Esophagus muscularis mucosa (tissue), 4 donors: ENCODE measurements around the gene PKD2L1. TPM values are rescaled to one million over a fixed set of nuclear protein-coding genes. Genes with fewer than 3 reads are reported as not detected.

Source experiments
- DNase-seq: peaks from one replicate; pipeline ENCODE4 v3.0.0-alpha.2; 2017; ENCODE audit errors: extremely low spot score
- H3K27ac ChIP-seq, 4 donors: fragments of 200-600 bp; sonication (generic); replicated peaks in 1 of 4; 1 replicate in 3 of 4; 2 replicates in 1 of 4; pipeline ENCODE4 v1.5.1; 2016 to 2019; ENCODE audit warnings: mild to moderate bottlenecking in 1 of 4
- H3K27me3 ChIP-seq, 4 donors: fragments of 200-600 bp; sonication (generic); one replicate each; pipeline versions ENCODE4 v1.5.1 to v1.6.0; 2016 to 2019
- H3K36me3 ChIP-seq, 4 donors: fragments of 200-600 bp; sonication (generic); one replicate each; pipeline ENCODE4 v1.5.1; 2016 to 2019
- H3K4me1 ChIP-seq, 4 donors: fragments of 200-600 bp; sonication (generic); one replicate each; pipeline ENCODE4 v1.5.1; 2016 to 2019
- H3K4me3 ChIP-seq, 4 donors: fragments of 200-600 bp; sonication (generic); 1 replicate in 2 of 4; 2 replicates in 2 of 4; pipeline ENCODE4 v1.5.1; 2016 to 2019; ENCODE audit warnings: mild to moderate bottlenecking in 4 of 4, moderate library complexity in 1 of 4
- H3K9me3 ChIP-seq, 4 donors: fragments of 200-600 bp; sonication (generic); 1 replicate in 3 of 4; 2 replicates in 1 of 4; pipeline ENCODE4 v1.5.1; 2016 to 2019
- EP300 ChIP-seq: sonication (generic); formaldehyde crosslinking; IDR thresholded peaks from one replicate; pipeline ENCODE4 v1.6.1; 2017; ENCODE audit warnings: antibody characterized with exemption
- POLR2A ChIP-seq: fragments of 450-650 bp; IDR thresholded peaks from one replicate; pipeline ENCODE4 v1.6.1; 2017; ENCODE audit warnings: antibody characterized with exemption, moderate library complexity, mild to moderate bottlenecking, low read depth
- POLR2AphosphoS5 ChIP-seq, 2 donors: sonication (generic); formaldehyde crosslinking; IDR thresholded peaks; one replicate each; pipeline ENCODE4 v1.6.1; 2017; ENCODE audit warnings: antibody characterized with exemption in 2 of 2
- WGBS: methylation state at CpG from one replicate; pipeline ENCODE4 v1.1.5; 2018; 5-methylcytosine and 5-hydroxymethylcytosine counted together
- intact Hi-C: fragments of 100-400 bp; cut with DNase I; formaldehyde crosslinking; loops from one replicate; pipeline ENCODE4 v1.15.1; 2023
- total RNA-seq, 4 donors: library from RNA; depleted of rRNA; stranded (reverse); fragments of >200 nt; gene quantifications; one replicate each; pipeline versions ENCODE4 v1.1.0 to v1.2.1, GENCODE V29; 2016
- TF ChIP-seq, protein P1 (sequence below), 3 experiments: fragments of 200-600 bp in 2 of 3; fragments of 450-650 bp in 1 of 3; sonication (generic) in 2 of 3; IDR thresholded peaks; one replicate each; pipeline ENCODE4 v1.5.1; 2017 to 2019; ENCODE audit warnings: antibody characterized with exemption in 3 of 3, mild to moderate bottlenecking in 2 of 3, moderate library complexity in 1 of 3

Gene PKD2L1
- total RNA-seq, 4 donors from 2014 or later: not detected

- intact Hi-C loops: no loop called here
- Histone ChIP-seq H3K4me3 (no peak overlapping the region), H3K9me3 (no peaks in the 10 kb centered on the region), H3K4me1 (peaks cover 0 to 2% (median 0%) of the 10 kb centered on the region in 4 donors), H3K27me3 (peaks cover 0 to 73% (median 4%) of the 10 kb centered on the region in 4 donors), H3K36me3 (no peaks in the 10 kb centered on the region), H3K27ac (no peak overlapping the region)
- 33% methylated on average over 8 of the region's 8 CpGs for WGBS
- DNase-seq: no peak
- no peak for TF ChIP-seq EP300
- TF ChIP-seq, protein P1, sequence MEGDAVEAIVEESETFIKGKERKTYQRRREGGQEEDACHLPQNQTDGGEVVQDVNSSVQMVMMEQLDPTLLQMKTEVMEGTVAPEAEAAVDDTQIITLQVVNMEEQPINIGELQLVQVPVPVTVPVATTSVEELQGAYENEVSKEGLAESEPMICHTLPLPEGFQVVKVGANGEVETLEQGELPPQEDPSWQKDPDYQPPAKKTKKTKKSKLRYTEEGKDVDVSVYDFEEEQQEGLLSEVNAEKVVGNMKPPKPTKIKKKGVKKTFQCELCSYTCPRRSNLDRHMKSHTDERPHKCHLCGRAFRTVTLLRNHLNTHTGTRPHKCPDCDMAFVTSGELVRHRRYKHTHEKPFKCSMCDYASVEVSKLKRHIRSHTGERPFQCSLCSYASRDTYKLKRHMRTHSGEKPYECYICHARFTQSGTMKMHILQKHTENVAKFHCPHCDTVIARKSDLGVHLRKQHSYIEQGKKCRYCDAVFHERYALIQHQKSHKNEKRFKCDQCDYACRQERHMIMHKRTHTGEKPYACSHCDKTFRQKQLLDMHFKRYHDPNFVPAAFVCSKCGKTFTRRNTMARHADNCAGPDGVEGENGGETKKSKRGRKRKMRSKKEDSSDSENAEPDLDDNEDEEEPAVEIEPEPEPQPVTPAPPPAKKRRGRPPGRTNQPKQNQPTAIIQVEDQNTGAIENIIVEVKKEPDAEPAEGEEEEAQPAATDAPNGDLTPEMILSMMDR (IDR thresholded peaks at IDR 0.05): no peak
- no peak for TF ChIP-seq POLR2AphosphoS5 (IDR thresholded peaks at IDR 0.05)
- TF ChIP-seq POLR2A: no peak
These were observed 2.9 kb downstream of the PKD2L1 start for GRCh38 chr10:100327007-100327717.

GRCh38 chr10:100325158-100325557, 4.9 kb downstream of the PKD2L1 start:
- DNase-seq: no peak
- Histone ChIP-seq H3K27me3 (peaks cover 0 to 63% (median 3%) of the 10 kb centered on the region in 4 donors), H3K9me3 (no peaks in the 10 kb centered on the region), H3K4me3 (no peak overlapping the region), H3K4me1 (peaks cover 0 to 2% (median 0%) of the 10 kb centered on the region in 4 donors), H3K27ac (no peak overlapping the region), H3K36me3 (no peaks in the 10 kb centered on the region)
- intact Hi-C loops: no loop called here
- WGBS: 41% methylated on average over 7 of the region's 7 CpGs
- TF ChIP-seq EP300 (no peak), POLR2AphosphoS5 (IDR thresholded peaks at IDR 0.05) (no peak), POLR2A (no peak)
- TF ChIP-seq, protein P1 (IDR thresholded peaks at IDR 0.05): no peak

DNA sequence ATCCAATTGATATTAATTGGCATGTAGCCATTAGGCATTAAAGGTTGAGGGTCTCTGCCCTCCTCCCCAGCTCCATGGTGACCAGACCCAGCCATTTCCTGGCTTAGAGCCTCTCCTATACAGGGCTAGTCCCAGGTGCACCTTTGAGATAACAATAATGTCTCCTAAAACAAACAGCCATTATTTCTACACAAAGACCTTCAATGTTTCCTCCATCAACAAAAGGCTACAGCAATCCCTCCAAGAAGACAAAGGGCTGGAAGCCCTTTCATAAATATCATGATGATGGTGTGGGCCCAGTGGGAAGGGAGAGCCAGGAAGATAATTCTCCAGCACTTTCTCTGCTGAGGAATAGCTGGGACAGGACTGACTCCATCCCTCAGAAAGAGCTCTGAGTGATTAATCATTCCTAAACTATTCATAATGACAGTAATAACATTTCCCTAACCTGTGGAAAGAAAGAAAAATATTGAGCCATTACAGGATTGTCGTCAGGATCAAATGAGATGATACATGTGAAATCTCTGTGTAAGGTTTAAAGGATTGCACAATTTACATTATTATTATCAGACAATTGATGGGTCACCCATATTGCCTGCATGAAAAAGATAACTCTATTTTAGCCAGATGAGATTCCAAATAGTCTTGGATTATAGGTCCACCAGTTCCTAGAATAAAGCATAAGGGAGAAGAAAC, 10.2 kb downstream of the PKD2L1 start:
- Histone ChIP-seq H3K27ac (no peak overlapping the region), H3K4me1 (no peaks in the 10 kb centered on the region), H3K9me3 (no peaks in the 10 kb centered on the region), H3K4me3 (no peak overlapping the region), H3K27me3 (peaks cover 0 to 75% (median 0%) of the 10 kb centered on the region in 4 donors), H3K36me3 (no peaks in the 10 kb centered on the region)
- intact Hi-C loops: no loop called here
- no peak for TF ChIP-seq POLR2AphosphoS5 (IDR thresholded peaks at IDR 0.05)
- TF ChIP-seq, protein P1 (IDR thresholded peaks at IDR 0.05): no peak
- TF ChIP-seq POLR2A: no peak
- no peak for TF ChIP-seq EP300
- DNase-seq: no peak
- 70% methylated on average over 1 of the region's 1 CpG for WGBS

DNA sequence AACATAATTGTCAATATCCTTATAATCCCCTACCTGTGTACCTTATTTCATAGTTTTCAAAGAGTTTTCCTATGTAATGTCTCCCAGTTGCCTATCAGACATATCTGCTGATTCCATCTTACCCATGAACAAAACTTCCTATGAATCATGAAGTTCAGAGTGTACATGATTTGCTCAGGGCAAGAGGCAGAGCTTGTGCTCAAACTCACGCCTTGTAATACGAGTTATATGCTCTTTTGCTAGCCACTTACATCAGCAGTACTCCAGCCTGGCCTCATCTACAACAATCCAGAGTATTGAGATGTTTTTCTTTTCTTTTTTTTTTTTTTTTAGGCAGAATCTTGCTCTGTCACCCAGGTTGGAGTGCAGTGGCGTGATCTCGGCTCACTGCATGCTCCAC, 11.8 kb downstream of the PKD2L1 start:
- no peaks in the 10 kb centered on the region for H3K9me3 ChIP-seq
- intact Hi-C loops: no loop called here
- peaks cover 0 to 74% (median 0%) of the 10 kb centered on the region in 4 donors for H3K27me3 ChIP-seq
- DNase-seq: no peak
- no peaks in the 10 kb centered on the region for H3K36me3 ChIP-seq
- no peak overlapping the region for H3K4me3 ChIP-seq
- 74% methylated on average over 4 of the region's 4 CpGs for WGBS
- no peaks in the 10 kb centered on the region for H3K4me1 ChIP-seq
- no peak for TF ChIP-seq EP300
- no peak overlapping the region for H3K27ac ChIP-seq

- Histone ChIP-seq H3K4me3 (no peak overlapping the region), H3K36me3 (no peaks in the 10 kb centered on the region), H3K27ac (no peak overlapping the region), H3K27me3 (peaks cover 0 to 88% (median 0%) of the 10 kb centered on the region in 4 donors), H3K9me3 (no peaks in the 10 kb centered on the region), H3K4me1 (no peaks in the 10 kb centered on the region)
- WGBS: 89% methylated on average over 4 of the region's 4 CpGs
- no peak for DNase-seq
- intact Hi-C loops: no loop called here
- TF ChIP-seq, protein P1 (IDR thresholded peaks at IDR 0.05): no peak
- TF ChIP-seq POLR2AphosphoS5 (IDR thresholded peaks at IDR 0.05) (no peak), POLR2A (no peak), EP300 (no peak)
These were observed 14.4 kb downstream of the PKD2L1 start for GRCh38 chr10:100315615-100316014.
